Neural cell (in vitro differentiated cells): ENCODE measurements around the gene DDX4.

ENCODE experiments used
- EP300 ChIP-seq: fragments of 450-650 bp; conservative IDR thresholded peaks from 2 replicates; pipeline ENCODE4 v1.6.1; 2014; ENCODE audit warnings: antibody characterized with exemption, mild to moderate bottlenecking, moderate library complexity; ENCODE audit not compliant: poor library complexity, severe bottlenecking
- EZH2 ChIP-seq: fragments of 200-600, 300-800 bp; shearing (Covaris generic), sonication (generic); IDR thresholded peaks from 2 replicates; pipeline ENCODE4 v1.6.1; 2014; ENCODE audit warnings: antibody characterized with exemption, low read length, borderline replicate concordance, mild to moderate bottlenecking; ENCODE audit not compliant: insufficient read depth, poor library complexity, severe bottlenecking

- no peak for TF ChIP-seq EZH2
- TF ChIP-seq EP300 = no peak
Observed at GRCh38 chr5:55816342-55816741, 78.5 kb downstream of the DDX4 start.
